ENCODE results near the gene TRAPPC5.

Gene TRAPPC5

DNA sequence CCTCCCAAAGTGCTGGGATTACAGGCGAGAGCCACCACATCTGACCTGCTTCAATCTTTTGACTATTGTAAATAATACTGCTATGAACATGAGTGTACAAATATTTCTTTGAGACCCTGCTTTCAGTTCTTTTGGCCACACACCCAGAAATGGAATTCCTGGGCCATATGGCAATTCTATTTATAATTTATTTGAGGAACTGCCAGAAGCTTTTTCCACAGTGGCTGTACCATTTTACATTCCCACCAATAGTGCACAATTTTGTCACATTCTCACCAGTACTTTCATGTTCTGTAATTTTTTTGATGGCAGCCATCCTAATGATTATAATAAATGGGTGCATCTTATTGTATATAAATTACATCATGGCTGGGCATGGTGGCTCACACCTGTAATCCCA lies 35.0 kb downstream of the TRAPPC5 start:
- no peak overlapping the region for H3K4me3 ChIP-seq (ENCODE audit: low read depth, low read length)
- in situ Hi-C loops (cut with HindIII; ENCODE audit: low sequenced_read_pairs) = no loop called here
- TF ChIP-seq, protein P1, sequence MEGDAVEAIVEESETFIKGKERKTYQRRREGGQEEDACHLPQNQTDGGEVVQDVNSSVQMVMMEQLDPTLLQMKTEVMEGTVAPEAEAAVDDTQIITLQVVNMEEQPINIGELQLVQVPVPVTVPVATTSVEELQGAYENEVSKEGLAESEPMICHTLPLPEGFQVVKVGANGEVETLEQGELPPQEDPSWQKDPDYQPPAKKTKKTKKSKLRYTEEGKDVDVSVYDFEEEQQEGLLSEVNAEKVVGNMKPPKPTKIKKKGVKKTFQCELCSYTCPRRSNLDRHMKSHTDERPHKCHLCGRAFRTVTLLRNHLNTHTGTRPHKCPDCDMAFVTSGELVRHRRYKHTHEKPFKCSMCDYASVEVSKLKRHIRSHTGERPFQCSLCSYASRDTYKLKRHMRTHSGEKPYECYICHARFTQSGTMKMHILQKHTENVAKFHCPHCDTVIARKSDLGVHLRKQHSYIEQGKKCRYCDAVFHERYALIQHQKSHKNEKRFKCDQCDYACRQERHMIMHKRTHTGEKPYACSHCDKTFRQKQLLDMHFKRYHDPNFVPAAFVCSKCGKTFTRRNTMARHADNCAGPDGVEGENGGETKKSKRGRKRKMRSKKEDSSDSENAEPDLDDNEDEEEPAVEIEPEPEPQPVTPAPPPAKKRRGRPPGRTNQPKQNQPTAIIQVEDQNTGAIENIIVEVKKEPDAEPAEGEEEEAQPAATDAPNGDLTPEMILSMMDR (IDR thresholded peaks at IDR 0.05; ENCODE audit: low read depth, low read length, missing control alignments) = no peak
- no peak for DNase-seq (ENCODE audit: low read depth)

DNA sequence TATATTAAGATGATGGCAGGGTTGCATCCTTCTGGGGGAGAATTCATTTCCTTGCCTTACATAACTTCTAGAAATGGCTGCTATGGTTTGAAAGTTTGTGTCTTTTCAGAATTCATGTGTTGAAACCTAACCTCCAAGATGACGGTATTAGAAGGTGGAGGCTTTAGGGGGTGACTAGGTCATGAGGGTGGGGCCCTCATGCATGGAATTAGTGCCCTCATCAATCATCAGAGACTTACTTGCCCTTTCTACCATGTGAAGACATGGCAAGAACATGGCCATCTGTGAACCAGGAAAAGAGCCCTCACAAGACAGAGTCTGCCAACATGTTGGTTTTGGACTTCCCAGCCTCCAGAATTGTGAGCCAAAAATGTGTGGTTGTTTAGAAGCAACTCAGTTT lies 36.1 kb downstream of the TRAPPC5 start:
- H3K4me3 ChIP-seq (ENCODE audit: low read depth, low read length) = no peak overlapping the region
- TF ChIP-seq, protein P1 (IDR thresholded peaks at IDR 0.05; ENCODE audit: low read depth, low read length, missing control alignments) = no peak
- DNase-seq (ENCODE audit: low read depth) = no peak
- in situ Hi-C loops (cut with HindIII; ENCODE audit: low sequenced_read_pairs) = no loop called here

DNA sequence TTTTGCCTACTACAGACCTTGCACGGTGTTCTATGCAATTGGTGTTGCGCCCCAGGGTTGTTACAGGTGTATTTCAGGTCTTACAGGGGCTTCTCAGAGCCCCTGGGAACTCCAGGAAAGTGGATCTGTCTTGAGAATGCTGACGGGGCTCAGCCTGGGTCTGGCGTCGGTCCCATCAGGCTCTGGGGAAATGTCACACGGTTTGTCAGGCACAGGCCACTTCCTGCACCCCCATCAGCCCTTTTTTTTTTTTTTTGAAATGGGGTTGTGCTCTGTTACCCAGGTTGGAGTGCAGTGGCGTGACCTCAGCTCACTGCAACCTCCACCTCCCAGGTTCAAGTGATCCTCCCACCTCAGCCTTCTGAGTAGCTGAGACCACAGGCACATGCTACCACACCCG lies 38.0 kb downstream of the TRAPPC5 start:
- H3K4me3 ChIP-seq (ENCODE audit: low read depth, low read length) = no peak overlapping the region
- TF ChIP-seq, protein P1 (IDR thresholded peaks at IDR 0.05; ENCODE audit: low read depth, low read length, missing control alignments) = no peak
- DNase-seq (ENCODE audit: low read depth) = no peak
- in situ Hi-C loops (cut with HindIII; ENCODE audit: low sequenced_read_pairs) = no loop called here

DNA sequence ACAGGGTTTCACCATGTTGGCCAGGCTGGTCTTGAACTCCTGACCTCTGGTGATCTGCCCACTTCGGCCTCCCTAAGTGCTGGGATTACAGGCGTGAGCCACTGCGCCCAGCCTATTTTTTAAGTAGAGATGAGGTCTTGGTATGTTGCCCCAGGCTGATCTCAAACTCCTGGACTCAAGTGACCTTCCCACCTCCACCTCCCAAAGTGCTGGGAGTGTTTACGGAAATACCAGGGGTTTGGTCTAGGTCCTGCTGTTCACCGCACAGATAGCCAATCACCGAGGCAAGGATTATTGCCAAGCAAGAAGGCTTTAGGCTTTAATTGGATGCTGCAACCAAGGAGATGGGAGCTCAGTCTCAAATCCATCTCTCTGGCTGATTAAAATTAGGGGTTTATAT lies 39.7 kb downstream of the TRAPPC5 start:
- no peak for DNase-seq (ENCODE audit: low read depth)
- TF ChIP-seq, protein P1 (IDR thresholded peaks at IDR 0.05; ENCODE audit: low read depth, low read length, missing control alignments) = no peak
- H3K4me3 ChIP-seq (ENCODE audit: low read depth, low read length) = no peak overlapping the region
- in situ Hi-C loops (cut with HindIII; ENCODE audit: low sequenced_read_pairs) = no loop called here

DNA sequence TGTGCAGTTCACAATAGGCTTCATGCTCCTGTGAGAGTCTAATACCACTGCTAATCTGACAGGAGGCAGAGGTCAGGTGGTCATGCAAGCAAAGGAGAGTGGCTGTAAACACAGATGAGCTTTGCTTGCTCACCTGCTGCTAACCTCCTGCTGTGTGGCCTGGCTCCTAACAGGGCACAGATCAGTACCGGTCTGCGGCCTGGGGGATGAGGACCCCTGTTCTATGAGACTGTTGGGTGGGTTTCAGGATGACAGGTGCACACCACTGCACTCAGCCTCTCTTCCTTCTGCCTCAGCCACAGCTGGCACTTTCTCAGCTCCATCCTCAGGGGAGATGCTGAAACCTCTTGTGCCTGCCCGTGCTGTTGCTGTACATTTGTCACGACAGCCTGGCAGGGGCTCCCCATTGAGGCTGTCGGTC lies 41.6 kb downstream of the TRAPPC5 start:
- in situ Hi-C loops (cut with HindIII; ENCODE audit: low sequenced_read_pairs) = no loop called here
- TF ChIP-seq, protein P1 (IDR thresholded peaks at IDR 0.05; ENCODE audit: low read depth, low read length, missing control alignments) = no peak
- no peak for DNase-seq (ENCODE audit: low read depth)
- no peak overlapping the region for H3K4me3 ChIP-seq (ENCODE audit: low read depth, low read length)

DNA sequence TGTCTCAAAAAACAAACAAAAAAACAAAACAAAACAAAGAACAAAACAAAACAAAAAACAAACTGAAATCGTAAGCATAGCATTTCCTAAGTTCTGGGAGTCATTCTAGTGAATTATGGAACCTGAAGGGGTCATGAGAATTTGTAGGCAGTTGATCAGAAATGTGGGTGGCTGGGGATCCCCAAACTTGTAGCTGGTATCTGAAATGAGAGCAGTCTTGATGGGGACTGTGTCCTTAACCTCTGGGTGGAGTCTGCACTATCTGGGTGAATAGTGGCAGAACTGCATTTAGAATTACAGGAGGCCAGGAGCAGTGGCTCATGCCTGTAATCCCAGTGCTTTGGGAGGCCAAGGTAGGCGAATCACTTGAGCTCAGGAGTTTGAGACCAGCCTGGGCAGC lies 45.2 kb downstream of the TRAPPC5 start:
- TF ChIP-seq, protein P1 (IDR thresholded peaks at IDR 0.05; ENCODE audit: low read depth, low read length, missing control alignments) = no peak
- no peak overlapping the region for H3K4me3 ChIP-seq (ENCODE audit: low read depth, low read length)
- in situ Hi-C loops (cut with HindIII; ENCODE audit: low sequenced_read_pairs) = no loop called here
- no peak for DNase-seq (ENCODE audit: low read depth)

DNA sequence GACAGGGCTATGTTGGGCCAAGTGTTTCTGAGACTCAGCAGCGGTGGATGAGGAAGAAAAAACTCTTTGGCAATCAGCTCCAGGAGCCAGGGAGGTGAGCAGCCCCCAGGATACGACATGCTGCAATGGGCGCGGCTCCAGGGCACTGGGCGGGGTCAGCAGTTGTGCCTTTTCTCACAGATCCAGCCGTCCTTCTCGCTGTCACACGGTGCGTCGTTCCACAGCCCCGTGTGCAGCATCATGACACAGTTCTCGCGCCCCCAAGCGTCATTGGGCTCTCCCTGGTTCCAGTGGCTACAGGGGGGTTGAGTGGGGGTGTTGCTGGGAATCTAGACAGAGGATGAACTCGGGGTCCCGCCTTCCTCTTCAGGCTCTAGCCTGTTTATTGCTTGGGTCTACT lies 48.6 kb downstream of the TRAPPC5 start:
- in situ Hi-C loops (cut with HindIII; ENCODE audit: low sequenced_read_pairs) = no loop called here
- TF ChIP-seq, protein P1 (IDR thresholded peaks at IDR 0.05; ENCODE audit: low read depth, low read length, missing control alignments) = no peak
- H3K4me3 ChIP-seq (ENCODE audit: low read depth, low read length) = no peak overlapping the region
- DNase-seq (ENCODE audit: low read depth) = no peak
